Neural cell (in vitro differentiated cells): Measurements from ENCODE around the gene P3H3. TPM values are rescaled to one million over a fixed set of nuclear protein-coding genes. Genes with fewer than 3 reads are reported as not detected.

ENCODE experiments used
- H2AFZ ChIP-seq: fragments of 200-600, 300-800 bp; sonication (generic), shearing (Covaris generic); 2 replicates; pipeline ENCODE4 v1.6.0; 2014; ENCODE audit warnings: low read depth, mild to moderate bottlenecking, antibody characterized with exemption, low read length, moderate library complexity
- H3F3A ChIP-seq: fragments of 200-600 bp; shearing (Covaris generic); 2 replicates; pipeline ENCODE4 v1.6.1; 2016; ENCODE audit warnings: mild to moderate bottlenecking, moderate library complexity, mixed read lengths, antibody characterized with exemption, low read length; ENCODE audit not compliant: insufficient read depth, poor library complexity, severe bottlenecking
- H3K27ac ChIP-seq: fragments of 200-600, 300-800 bp; sonication (generic), shearing (Covaris generic); 2 replicates; pipeline ENCODE4 v1.5.1; 2014; ENCODE audit warnings: mild to moderate bottlenecking, low read length, moderate library complexity
- H3K27me3 ChIP-seq: fragments of 300-800, 200-600 bp; sonication (generic), shearing (Covaris generic); 2 replicates; pipeline ENCODE4 v1.6.0; 2014; ENCODE audit warnings: mild to moderate bottlenecking, low read depth, low read length, moderate library complexity; ENCODE audit not compliant: insufficient read depth
- H3K36me3 ChIP-seq: fragments of 300-800, 200-600 bp; sonication (generic), shearing (Covaris generic); 2 replicates; pipeline ENCODE4 v1.5.1; 2014; ENCODE audit warnings: mild to moderate bottlenecking, antibody characterized with exemption, low read length, moderate library complexity; ENCODE audit not compliant: insufficient read depth
- H3K4me2 ChIP-seq: fragments of 300-800, 200-600 bp; sonication (generic), shearing (Covaris generic); 2 replicates; pipeline ENCODE4 v1.6.0; 2014; ENCODE audit warnings: mild to moderate bottlenecking, low read length
- H3K4me3 ChIP-seq: fragments of 300-800, 200-600 bp; sonication (generic), shearing (Covaris generic); 2 replicates; pipeline ENCODE4 v1.5.1; 2014; ENCODE audit warnings: mild to moderate bottlenecking, low read length, moderate library complexity
- H3K79me2 ChIP-seq: fragments of 200-600 bp; shearing (Covaris generic); replicated peaks from 2 replicates; pipeline ENCODE4 v1.6.0; 2014; ENCODE audit warnings: mild to moderate bottlenecking, low read length, moderate library complexity; ENCODE audit not compliant: insufficient read depth
- H3K9ac ChIP-seq: fragments of 300-800, 200-600 bp; sonication (generic), shearing (Covaris generic); 2 replicates; pipeline ENCODE4 v1.6.1; 2016; ENCODE audit warnings: mild to moderate bottlenecking, low read length, mixed read lengths
- H3K9me2 ChIP-seq: fragments of 200-600 bp; shearing (Covaris generic); 2 replicates; pipeline ENCODE4 v1.6.1; 2016; ENCODE audit warnings: mild to moderate bottlenecking, low read length, mixed read lengths; ENCODE audit not compliant: insufficient read depth
- H3K9me3 ChIP-seq: fragments of 200-600, 300-800 bp; sonication (generic), shearing (Covaris generic); 2 replicates; pipeline ENCODE4 v1.6.1; 2016; ENCODE audit warnings: mild to moderate bottlenecking, mixed run types, low read length, moderate library complexity, mixed read lengths
- H4K20me1 ChIP-seq: fragments of 200-600 bp; shearing (Covaris generic); 2 replicates; pipeline ENCODE4 v1.6.1; 2016; ENCODE audit warnings: mild to moderate bottlenecking, mixed run types; ENCODE audit not compliant: insufficient read depth
- EP300 ChIP-seq: fragments of 450-650 bp; conservative IDR thresholded peaks from 2 replicates; pipeline ENCODE4 v1.6.1; 2014; ENCODE audit warnings: antibody characterized with exemption, mild to moderate bottlenecking, moderate library complexity; ENCODE audit not compliant: poor library complexity, severe bottlenecking
- EZH2 ChIP-seq: fragments of 200-600, 300-800 bp; shearing (Covaris generic), sonication (generic); IDR thresholded peaks from 2 replicates; pipeline ENCODE4 v1.6.1; 2014; ENCODE audit warnings: antibody characterized with exemption, low read length, borderline replicate concordance, mild to moderate bottlenecking; ENCODE audit not compliant: insufficient read depth, poor library complexity, severe bottlenecking
- MXI1 ChIP-seq: fragments of 450-650 bp; conservative IDR thresholded peaks from 2 replicates; pipeline ENCODE4 v1.6.1; 2014; ENCODE audit warnings: antibody characterized with exemption, mild to moderate bottlenecking; ENCODE audit not compliant: poor library complexity, severe bottlenecking
- POLR2AphosphoS5 ChIP-seq: IDR thresholded peaks from 2 replicates; pipeline ENCODE4 v1.6.1; 2012
- RAD21 ChIP-seq: fragments of 450-650 bp; conservative IDR thresholded peaks from 2 replicates; pipeline ENCODE4 v1.6.1; 2014; ENCODE audit warnings: antibody characterized with exemption, mild to moderate bottlenecking, moderate library complexity
- REST ChIP-seq: IDR thresholded peaks from 2 replicates; pipeline ENCODE4 v1.6.1; 2012; ENCODE audit warnings: borderline replicate concordance
- SMC3 ChIP-seq: fragments of 450-650 bp; conservative IDR thresholded peaks from 2 replicates; pipeline ENCODE4 v1.6.1; 2014; ENCODE audit warnings: antibody characterized with exemption, mild to moderate bottlenecking, moderate library complexity; ENCODE audit not compliant: poor library complexity
- TAF1 ChIP-seq: IDR thresholded peaks from 2 replicates; pipeline ENCODE4 v1.6.1; 2012; ENCODE audit warnings: low read depth
- polyA plus RNA-seq: library from polyadenylated mRNA; depleted of rRNA; stranded (reverse); fragments of >200 nt; gene quantifications from 2 replicates; pipeline ENCODE4 v1.2.3, GENCODE V29; 2014
- TF ChIP-seq, protein P1 (sequence below): fragments of 450-650 bp; IDR thresholded peaks from 2 replicates; pipeline ENCODE4 v1.5.1; 2014; ENCODE audit warnings: antibody characterized with exemption, mild to moderate bottlenecking, moderate library complexity; ENCODE audit not compliant: poor library complexity, severe bottlenecking

The P3H3 gene
- polyA plus RNA-seq, 1 donor from 2014 or later, result 58.9 TPM

GRCh38 chr12:6827437-6827911 lies 733 bp upstream of the P3H3 start:
- Histone ChIP-seq H3K4me3 (peak overlapping the region; percentile 58), H3F3A (peaks cover 10% of the 10 kb centered on the region), H3K79me2 (peaks cover 23% of the 10 kb centered on the region), H3K27ac (peak overlapping the region; percentile 87), H3K9ac (peak overlapping the region; percentile 95), H2AFZ (no peak overlapping the region), H3K9me2 (no peaks in the 10 kb centered on the region), H3K4me2 (peak overlapping the region; percentile 36), H4K20me1 (no peaks in the 10 kb centered on the region), H3K27me3 (no peaks in the 10 kb centered on the region), H3K9me3 (no peaks in the 10 kb centered on the region), H3K36me3 (no peaks in the 10 kb centered on the region)
- TF ChIP-seq MXI1, result peak; percentile 66
- no peak for TF ChIP-seq REST

GRCh38 chr12:6828781-6829535 lies 751 bp downstream of the P3H3 start:
- peak; percentile 93 for TF ChIP-seq POLR2AphosphoS5
- TF ChIP-seq MXI1, result peak; percentile 83
- TF ChIP-seq EZH2, result no peak
- no peak for TF ChIP-seq REST
- TF ChIP-seq, protein P1, sequence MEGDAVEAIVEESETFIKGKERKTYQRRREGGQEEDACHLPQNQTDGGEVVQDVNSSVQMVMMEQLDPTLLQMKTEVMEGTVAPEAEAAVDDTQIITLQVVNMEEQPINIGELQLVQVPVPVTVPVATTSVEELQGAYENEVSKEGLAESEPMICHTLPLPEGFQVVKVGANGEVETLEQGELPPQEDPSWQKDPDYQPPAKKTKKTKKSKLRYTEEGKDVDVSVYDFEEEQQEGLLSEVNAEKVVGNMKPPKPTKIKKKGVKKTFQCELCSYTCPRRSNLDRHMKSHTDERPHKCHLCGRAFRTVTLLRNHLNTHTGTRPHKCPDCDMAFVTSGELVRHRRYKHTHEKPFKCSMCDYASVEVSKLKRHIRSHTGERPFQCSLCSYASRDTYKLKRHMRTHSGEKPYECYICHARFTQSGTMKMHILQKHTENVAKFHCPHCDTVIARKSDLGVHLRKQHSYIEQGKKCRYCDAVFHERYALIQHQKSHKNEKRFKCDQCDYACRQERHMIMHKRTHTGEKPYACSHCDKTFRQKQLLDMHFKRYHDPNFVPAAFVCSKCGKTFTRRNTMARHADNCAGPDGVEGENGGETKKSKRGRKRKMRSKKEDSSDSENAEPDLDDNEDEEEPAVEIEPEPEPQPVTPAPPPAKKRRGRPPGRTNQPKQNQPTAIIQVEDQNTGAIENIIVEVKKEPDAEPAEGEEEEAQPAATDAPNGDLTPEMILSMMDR, result peak; percentile 17
- TF ChIP-seq SMC3, result peak; percentile 46
- peak; percentile 27 for TF ChIP-seq TAF1
- TF ChIP-seq RAD21, result no peak
- TF ChIP-seq EP300, result no peak
- Histone ChIP-seq H3F3A (peaks cover 10% of the 10 kb centered on the region), H3K27me3 (no peaks in the 10 kb centered on the region), H3K36me3 (no peaks in the 10 kb centered on the region), H2AFZ (peak overlapping the region; percentile 23), H3K27ac (peak overlapping the region; percentile 94), H4K20me1 (no peaks in the 10 kb centered on the region), H3K9me2 (no peaks in the 10 kb centered on the region), H3K9me3 (no peaks in the 10 kb centered on the region), H3K9ac (peak overlapping the region; percentile 95), H3K4me2 (peak overlapping the region; percentile 99), H3K79me2 (peaks cover 17% of the 10 kb centered on the region), H3K4me3 (peak overlapping the region; percentile 99)
